ENCODE results near the gene GABRD. TPM values are rescaled to one million over a fixed set of nuclear protein-coding genes. Genes with fewer than 3 reads are reported as not detected.
"Not testable (repeated sequence)": the region's sequence is repeated elsewhere in the genome, so short reads cannot be mapped to it uniquely, and the experiment has no call there.

GABRD gene
- polyA plus RNA-seq, 6 donors from 2014 or later = not detected

GRCh38 chr1:1979482-1980165, 39.5 kb upstream of the GABRD start:
- ATAC-seq (ENCODE audit: low read depth in 2 of 2) (no peak), DNase-seq (no peak)
- no peaks in the 10 kb centered on the region for H3K4me1 Mint-ChIP-seq
- H3K36me3 Mint-ChIP-seq = no peaks in the 10 kb centered on the region
- H3K9me3 Mint-ChIP-seq = peaks cover 0 to 7% (median 0%) of the 10 kb centered on the region in 7 donors
- H3K4me3 Mint-ChIP-seq = peak overlapping the region in 1 of 8 donors; percentile 34
- peaks cover 0 to 19% (median 0%) of the 10 kb centered on the region in 3 donors for H3K27me3 Mint-ChIP-seq
- no peak overlapping the region for H3K27ac Mint-ChIP-seq

- H3K27me3 Mint-ChIP-seq = peaks cover 0 to 15% (median 0%) of the 10 kb centered on the region in 3 donors
- no peaks in the 10 kb centered on the region for H3K36me3 Mint-ChIP-seq
- H3K4me3 Mint-ChIP-seq = no peak overlapping the region
- no peaks in the 10 kb centered on the region for H3K4me1 Mint-ChIP-seq
- ATAC-seq (ENCODE audit: low read depth in 2 of 2) (no peak), DNase-seq (no peak)
- H3K9me3 Mint-ChIP-seq = peaks cover 0 to 7% (median 0%) of the 10 kb centered on the region in 7 donors
- H3K27ac Mint-ChIP-seq = no peak overlapping the region
These were observed 38.5 kb upstream of the GABRD start for GRCh38 chr1:1980467-1981141.

GRCh38 chr1:1981142-1981500, 38.0 kb upstream of the GABRD start:
- DNase-seq (no peak), ATAC-seq (ENCODE audit: low read depth in 2 of 2) (no peak)
- H3K36me3 Mint-ChIP-seq = no peaks in the 10 kb centered on the region
- H3K9me3 Mint-ChIP-seq = peaks cover 0 to 7% (median 0%) of the 10 kb centered on the region in 7 donors
- H3K4me3 Mint-ChIP-seq = no peak overlapping the region
- no peak overlapping the region for H3K27ac Mint-ChIP-seq
- no peaks in the 10 kb centered on the region for H3K4me1 Mint-ChIP-seq
- peaks cover 0 to 14% (median 0%) of the 10 kb centered on the region in 3 donors for H3K27me3 Mint-ChIP-seq

- H3K36me3 Mint-ChIP-seq; H3K4me3 Mint-ChIP-seq; ATAC-seq (ENCODE audit: low read depth in 2 of 2); DNase-seq; H3K9me3 Mint-ChIP-seq; H3K27ac Mint-ChIP-seq; H3K4me1 Mint-ChIP-seq: not testable (repeated sequence)
- H3K27me3 Mint-ChIP-seq = peaks cover 0 to 10% (median 0%) of the 10 kb centered on the region in 3 donors
These were observed 37.4 kb upstream of the GABRD start for GRCh38 chr1:1981631-1982327.

- H3K4me1 Mint-ChIP-seq = no peaks in the 10 kb centered on the region
- H3K27me3 Mint-ChIP-seq = peaks cover 0 to 11% (median 0%) of the 10 kb centered on the region in 3 donors
- no peaks in the 10 kb centered on the region for H3K36me3 Mint-ChIP-seq
- no peak for ATAC-seq (ENCODE audit: low read depth in 2 of 2)
- no peak overlapping the region for H3K4me3 Mint-ChIP-seq
- H3K27ac Mint-ChIP-seq = no peak overlapping the region
- peaks cover 0 to 7% (median 0%) of the 10 kb centered on the region in 7 donors for H3K9me3 Mint-ChIP-seq
- no peak for DNase-seq
These were observed 36.5 kb upstream of the GABRD start for GRCh38 chr1:1982379-1983232.

GRCh38 chr1:1984560-1985070, 34.5 kb upstream of the GABRD start:
- Mint-ChIP-seq H3K27me3 (peaks cover under 1 to 29% (median 14%) of the 10 kb centered on the region in 3 donors), H3K4me1 (no peaks in the 10 kb centered on the region), H3K36me3 (no peaks in the 10 kb centered on the region), H3K4me3 (no peak overlapping the region), H3K9me3 (no peaks in the 10 kb centered on the region), H3K27ac (no peak overlapping the region)
- ATAC-seq (ENCODE audit: low read depth in 2 of 2) (no peak), DNase-seq (no peak)

- Mint-ChIP-seq H3K4me1 (no peaks in the 10 kb centered on the region), H3K27ac (no peak overlapping the region), H3K4me3 (no peak overlapping the region), H3K36me3 (no peaks in the 10 kb centered on the region), H3K9me3 (no peaks in the 10 kb centered on the region), H3K27me3 (peaks cover 7 to 32% (median 14%) of the 10 kb centered on the region in 3 donors)
- ATAC-seq (ENCODE audit: low read depth in 2 of 2) (no peak), DNase-seq (no peak)
These were observed 33.6 kb upstream of the GABRD start for GRCh38 chr1:1985375-1986050.

GRCh38 chr1:1986451-1987141, 32.5 kb upstream of the GABRD start:
- Mint-ChIP-seq H3K9me3 (no peaks in the 10 kb centered on the region), H3K36me3 (no peaks in the 10 kb centered on the region), H3K27ac (no peak overlapping the region), H3K4me1 (no peaks in the 10 kb centered on the region), H3K27me3 (peaks cover 13 to 32% (median 14%) of the 10 kb centered on the region in 3 donors), H3K4me3 (no peak overlapping the region)
- ATAC-seq (ENCODE audit: low read depth in 2 of 2) = no peak
- DNase-seq = no peak

- H3K4me1 Mint-ChIP-seq = no peaks in the 10 kb centered on the region
- peaks cover 13 to 32% (median 14%) of the 10 kb centered on the region in 3 donors for H3K27me3 Mint-ChIP-seq
- H3K36me3 Mint-ChIP-seq = no peaks in the 10 kb centered on the region
- no peak overlapping the region for H3K27ac Mint-ChIP-seq
- no peaks in the 10 kb centered on the region for H3K9me3 Mint-ChIP-seq
- ATAC-seq (ENCODE audit: low read depth in 2 of 2) = no peak
- H3K4me3 Mint-ChIP-seq = no peak overlapping the region
- DNase-seq = no peak
These were observed 32.0 kb upstream of the GABRD start for GRCh38 chr1:1987142-1987510.

GRCh38 chr1:1988061-1988945, 30.8 kb upstream of the GABRD start:
- H3K4me1 Mint-ChIP-seq = no peaks in the 10 kb centered on the region
- no peak for DNase-seq
- H3K27me3 Mint-ChIP-seq = peaks cover 13 to 32% (median 14%) of the 10 kb centered on the region in 3 donors
- no peak overlapping the region for H3K27ac Mint-ChIP-seq
- H3K9me3 Mint-ChIP-seq = no peaks in the 10 kb centered on the region
- no peaks in the 10 kb centered on the region for H3K36me3 Mint-ChIP-seq
- H3K4me3 Mint-ChIP-seq = no peak overlapping the region
- ATAC-seq (ENCODE audit: low read depth in 2 of 2) = no peak

GRCh38 chr1:1989102-1989542, 30.0 kb upstream of the GABRD start:
- no peak for ATAC-seq (ENCODE audit: low read depth in 2 of 2)
- H3K4me1 Mint-ChIP-seq = no peaks in the 10 kb centered on the region
- H3K36me3 Mint-ChIP-seq = no peaks in the 10 kb centered on the region

More at GRCh38 chr1:1989102-1989542, 30.0 kb upstream of the GABRD start:
- DNase-seq = no peak
- Mint-ChIP-seq H3K27ac (peak overlapping the region in 2 of 6 donors; percentile 33 to 37), H3K27me3 (peaks cover 13 to 32% (median 14%) of the 10 kb centered on the region in 3 donors), H3K4me3 (no peak overlapping the region), H3K9me3 (no peaks in the 10 kb centered on the region)
